Measurements from ENCODE around the gene ADRM1. TPM values are rescaled to one million over a fixed set of nuclear protein-coding genes. Genes with fewer than 3 reads are reported as not detected.

ADRM1 gene, protein sequence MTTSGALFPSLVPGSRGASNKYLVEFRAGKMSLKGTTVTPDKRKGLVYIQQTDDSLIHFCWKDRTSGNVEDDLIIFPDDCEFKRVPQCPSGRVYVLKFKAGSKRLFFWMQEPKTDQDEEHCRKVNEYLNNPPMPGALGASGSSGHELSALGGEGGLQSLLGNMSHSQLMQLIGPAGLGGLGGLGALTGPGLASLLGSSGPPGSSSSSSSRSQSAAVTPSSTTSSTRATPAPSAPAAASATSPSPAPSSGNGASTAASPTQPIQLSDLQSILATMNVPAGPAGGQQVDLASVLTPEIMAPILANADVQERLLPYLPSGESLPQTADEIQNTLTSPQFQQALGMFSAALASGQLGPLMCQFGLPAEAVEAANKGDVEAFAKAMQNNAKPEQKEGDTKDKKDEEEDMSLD
- 10 to 100 TPM; 67.7 to 97.0 (median 73.2) TPM for total RNA-seq
- polyA plus RNA-seq = 100 to 1,000 TPM in 1 of 2 donors, 10 to 100 TPM in 1; 81.9 to 192 TPM
- long read RNA-seq, donor 1, transcript ADRM1-201 (10 exons, 1,478 nt) = major isoform, 155 of 238 reads
- long read RNA-seq, donor 1, transcript ADRM1-205 (9 exons, 1,361 nt) = minor isoform, 6 of 238 reads
- long read RNA-seq, donor 1, partial matches to known transcripts = 28 of 238 reads
- long read RNA-seq, donor 1, other reads (novel, unspliced or antisense) = 49 of 238 reads
- long read RNA-seq, donor 2, transcript ADRM1-201 (10 exons, 1,478 nt) = major isoform, 125 of 211 reads
- long read RNA-seq, donor 2, partial matches to known transcripts = 60 of 211 reads
- long read RNA-seq, donor 2, other reads (novel, unspliced or antisense) = 24 of 211 reads
- long read RNA-seq, donor 3, transcript ADRM1-205 (9 exons, 1,361 nt) = minor isoform, 7 of 353 reads
- long read RNA-seq, donor 3, transcript ADRM1-201 (10 exons, 1,478 nt) = major isoform, 261 of 353 reads
- long read RNA-seq, donor 3, partial matches to known transcripts = 24 of 353 reads
- long read RNA-seq, donor 3, other reads (novel, unspliced or antisense) = 61 of 353 reads

- TF ChIP-seq CTCF (IDR thresholded peaks at IDR 0.05) = peak; percentile 91 to 99 (median 97)
- ATAC-seq (peak; percentile 87 to 94 (median 92)), DNase-seq (peak; percentile 95 to 97)
- intact Hi-C loops (cut with DNase I) = loop anchor here (1.0 to 10.0 kb wide), 9 partner anchors 65 to 192 kb away; partner anchors contain the start of genes RPS21 (in 3 of the 10) and LAMA5 (in 1 of the 10)
- H3K9me3 ChIP-seq = no peaks in the 10 kb centered on the region
- WGBS, 2 donors = 0 to 1% methylated on average over 74 to 81 of the region's 81 CpGs
- no peaks in the 10 kb centered on the region for H3K27me3 ChIP-seq
- peaks cover 16 to 47% (median 30%) of the 10 kb centered on the region in 9 donors for H3K4me1 ChIP-seq
- peak within 1 kb of the TSS; percentile 79 to 98 (median 88) for H3K4me3 ChIP-seq
- peak within 1 kb of the TSS; percentile 92 to 100 (median 98) for H3K27ac ChIP-seq
- H3K36me3 ChIP-seq = peaks cover 3 to 60% (median 35%) of the 10 kb centered on the region in 9 donors
Measured at GRCh38 chr20:62302341-62303061, at the start of gene ADRM1. Gene ADRM1, plus strand, starts transcription at chr20:62302997. Its CDS starts 572 bp downstream, at chr20:62303569.

DNA sequence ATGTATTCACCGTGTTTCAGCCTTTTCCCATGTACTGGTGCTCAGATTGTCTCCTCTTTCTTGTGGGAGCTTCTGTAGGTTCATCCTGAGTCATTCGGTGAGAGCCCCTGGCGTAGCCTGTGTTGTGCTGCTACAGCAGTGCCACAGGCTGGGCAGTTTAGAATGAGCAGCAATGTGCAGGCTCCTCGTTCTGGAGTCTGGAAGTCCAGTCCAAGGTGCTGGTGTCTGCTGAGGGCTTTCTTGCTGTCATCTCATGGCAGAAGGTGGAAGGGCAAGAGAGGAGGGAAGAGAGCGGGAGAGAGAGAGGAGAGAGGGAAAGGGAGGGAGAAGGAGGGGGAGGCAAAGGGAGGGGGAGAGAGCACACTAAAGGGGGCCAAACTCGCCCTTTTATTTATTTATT lies 49.4 kb upstream of the ADRM1 start:
- intact Hi-C loops (cut with DNase I) = loop anchor here in 2 of 10 donors (5.0 to 10.0 kb wide), 2 partner anchors 34 to 229 kb away; no protein-coding TSS in a partner anchor
- no peak for TF ChIP-seq CTCF (IDR thresholded peaks at IDR 0.05)
- DNase-seq = no peak
- no peaks in the 10 kb centered on the region for H3K9me3 ChIP-seq
- ATAC-seq = no peak
- peaks cover 5 to 43% (median 7%) of the 10 kb centered on the region in 9 donors for H3K4me1 ChIP-seq
- no peaks in the 10 kb centered on the region for H3K27me3 ChIP-seq
- H3K36me3 ChIP-seq = peaks cover 0 to 40% (median 16%) of the 10 kb centered on the region in 9 donors
- H3K4me3 ChIP-seq = no peak overlapping the region
- WGBS, 2 donors = 88 to 95% methylated on average over 6 of the region's 6 CpGs
- H3K27ac ChIP-seq = no peak overlapping the region

DNA sequence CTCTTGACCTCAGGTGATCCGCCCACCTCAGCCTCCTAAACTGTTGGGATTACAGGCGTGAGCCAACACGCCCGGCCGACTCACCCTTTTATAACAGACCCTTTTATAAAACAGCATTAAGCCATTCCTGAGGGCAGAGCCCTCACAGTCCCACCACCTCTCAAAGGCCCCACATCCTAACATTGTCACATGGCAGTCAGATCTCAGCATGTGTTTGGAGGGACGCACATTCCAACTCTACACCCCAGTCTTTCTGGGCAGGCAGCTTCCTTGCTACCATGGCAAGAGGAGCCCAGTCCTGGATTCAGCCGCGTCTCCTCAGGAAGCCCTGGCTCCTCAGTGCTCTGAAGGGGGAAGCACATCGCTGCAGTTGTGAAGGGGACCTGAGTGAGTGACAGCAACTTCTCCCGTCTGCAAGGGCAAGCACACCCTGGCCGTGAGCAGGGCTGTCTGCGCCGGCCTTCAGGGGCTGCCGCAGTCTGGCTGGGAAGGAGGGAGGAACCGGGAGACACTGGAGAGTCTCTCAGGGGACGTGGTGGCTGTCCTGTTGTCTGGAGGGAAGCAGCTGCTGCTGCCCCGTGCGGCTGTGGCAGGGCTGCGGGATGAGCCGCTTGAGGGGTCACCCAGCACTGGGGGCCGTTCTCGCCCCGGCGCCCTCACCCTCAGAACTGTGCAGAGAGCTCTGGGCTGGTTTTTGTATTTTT lies 48.6 kb upstream of the ADRM1 start:
- 69 to 70% methylated on average over 24 of the region's 24 CpGs for WGBS, 2 donors
- DNase-seq = no peak
- H3K36me3 ChIP-seq = peaks cover 0 to 48% (median 21%) of the 10 kb centered on the region in 9 donors
- peak in 2 of 8 donors; percentile 11 to 18 for ATAC-seq
- no peaks in the 10 kb centered on the region for H3K27me3 ChIP-seq
- no peak overlapping the region for H3K4me3 ChIP-seq
- peak overlapping the region in 1 of 10 donors; percentile 27 for H3K27ac ChIP-seq
- intact Hi-C loops (cut with DNase I) = loop anchor here in 2 of 10 donors (5.0 to 10.0 kb wide), 2 partner anchors 33 to 229 kb away; no protein-coding TSS in a partner anchor
- TF ChIP-seq CTCF (IDR thresholded peaks at IDR 0.05) = no peak
- H3K4me1 ChIP-seq = peaks cover 4 to 45% (median 14%) of the 10 kb centered on the region in 9 donors
- H3K9me3 ChIP-seq = no peaks in the 10 kb centered on the region

Measured in heart right ventricle (tissue), 16 donors.